ENCODE measurements around the gene TSPAN9. TPM values are rescaled to one million over a fixed set of nuclear protein-coding genes. Genes with fewer than 3 reads are reported as not detected.

Gene TSPAN9
- total RNA-seq, 1 experiment from 2014 or later: 13.4 TPM

DNA sequence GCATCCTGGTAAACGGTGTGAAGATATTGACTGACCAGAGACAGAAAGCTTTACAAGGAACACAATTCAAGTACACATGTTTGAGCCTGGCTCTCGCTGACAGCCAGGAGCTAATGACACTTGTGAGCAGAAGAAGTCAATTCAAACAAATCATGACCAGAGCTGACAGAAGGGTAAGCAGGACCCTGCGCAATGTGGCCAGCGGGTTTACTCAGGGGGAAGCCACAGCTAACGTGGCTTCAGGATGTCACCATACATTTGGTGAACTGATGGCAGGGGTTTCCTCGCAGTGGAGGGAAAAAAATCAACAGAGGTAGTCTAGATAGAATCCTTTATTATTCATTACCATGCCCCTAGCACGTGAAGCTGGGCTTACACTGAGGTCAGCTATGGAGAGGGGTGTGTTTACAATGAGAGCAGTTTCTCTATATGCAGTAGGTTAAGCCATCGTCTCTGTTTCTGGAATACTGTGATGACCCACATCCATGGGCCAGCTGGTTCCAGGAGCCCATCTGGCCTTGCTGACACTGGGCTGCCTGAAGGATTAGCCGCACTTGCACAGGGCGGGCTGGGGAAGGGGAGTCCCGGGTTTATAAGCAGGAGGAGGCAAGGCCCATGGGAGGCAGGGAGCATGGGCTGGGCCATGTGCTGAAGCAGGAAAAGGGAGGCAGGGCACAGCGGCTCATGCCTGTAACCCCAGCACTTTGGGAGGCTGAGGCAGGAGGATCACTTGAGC, 215.7 kb downstream of the TSPAN9 start:
- Mint-ChIP-seq H3K4me1 (ENCODE audit: insufficient read depth, unreplicated experiment) (no peaks in the 10 kb centered on the region), H3K36me3 (ENCODE audit: insufficient read depth, unreplicated experiment) (no peaks in the 10 kb centered on the region), H3K4me3 (ENCODE audit: unreplicated experiment) (no peak overlapping the region), H3K9me3 (ENCODE audit: unreplicated experiment) (no peaks in the 10 kb centered on the region), H3K27ac (ENCODE audit: low read depth, unreplicated experiment) (no peak overlapping the region), H3K27me3 (ENCODE audit: insufficient read depth, unreplicated experiment) (no peaks in the 10 kb centered on the region)
- BruUV-seq (replicated peaks): no TSS peak
- intact Hi-C loops (cut with micrococcal nuclease): no loop called here
- DNase-seq (ENCODE audit: unreplicated experiment): no peak
- ChIA-PET POLR2A (interaction anchor here (1.2 kb wide), 1 partner anchor 23 kb away, joined by 3 read pairs; no protein-coding TSS in a partner anchor), CTCF (interaction anchor here (0.5 to 0.9 kb wide), 3 partner anchors 64 to 484 kb away, joined by 3 to 4 read pairs (median 4); no protein-coding TSS in a partner anchor)
- TF ChIP-seq CTCF (IDR thresholded peaks at IDR 0.05; ENCODE audit: unreplicated experiment): no peak

- CTCF ChIA-PET: no interaction called here
- intact Hi-C loops (cut with micrococcal nuclease): no loop called here
- BruUV-seq (replicated peaks): no TSS peak
Observed at GRCh38 chr12:3293446-3294161, 216.4 kb downstream of the TSPAN9 start.

GRCh38 chr12:3294481-3294911, 217.3 kb downstream of the TSPAN9 start:
- no peak overlapping the region for H3K27ac Mint-ChIP-seq (ENCODE audit: low read depth, unreplicated experiment)
- no peak for TF ChIP-seq CTCF (IDR thresholded peaks at IDR 0.05; ENCODE audit: unreplicated experiment)
- intact Hi-C loops (cut with micrococcal nuclease): no loop called here

More at GRCh38 chr12:3293446-3294161, 216.4 kb downstream of the TSPAN9 start:
- H3K4me1 Mint-ChIP-seq (ENCODE audit: insufficient read depth, unreplicated experiment): no peaks in the 10 kb centered on the region
- no peak overlapping the region for H3K27ac Mint-ChIP-seq (ENCODE audit: low read depth, unreplicated experiment)
- TF ChIP-seq CTCF (IDR thresholded peaks at IDR 0.05; ENCODE audit: unreplicated experiment): no peak
- no peak overlapping the region for H3K4me3 Mint-ChIP-seq (ENCODE audit: unreplicated experiment)
- H3K9me3 Mint-ChIP-seq (ENCODE audit: unreplicated experiment): no peaks in the 10 kb centered on the region
- no peaks in the 10 kb centered on the region for H3K27me3 Mint-ChIP-seq (ENCODE audit: insufficient read depth, unreplicated experiment)
- POLR2A ChIA-PET: no interaction called here
- no peak for DNase-seq (ENCODE audit: unreplicated experiment)
- H3K36me3 Mint-ChIP-seq (ENCODE audit: insufficient read depth, unreplicated experiment): no peaks in the 10 kb centered on the region

DNA sequence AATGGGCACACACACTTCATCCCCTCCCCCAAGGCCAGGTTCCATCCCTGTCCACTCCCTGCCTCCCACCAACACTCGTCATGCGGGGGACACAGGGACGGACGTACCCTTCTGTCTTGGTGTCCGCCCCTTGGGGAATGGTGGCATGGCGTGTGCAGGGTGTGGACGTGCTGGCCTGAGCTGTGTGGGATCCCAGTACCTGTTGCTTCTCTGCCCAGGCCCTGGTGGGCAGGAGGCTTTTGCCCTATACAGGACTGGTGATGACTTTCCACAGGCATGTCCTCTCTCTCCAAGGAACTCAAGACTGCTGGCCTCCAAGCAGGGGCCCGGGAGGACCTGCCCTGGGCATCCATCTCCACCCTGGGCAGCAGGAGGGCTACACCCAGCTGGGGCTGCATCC, 218.0 kb downstream of the TSPAN9 start:
- Mint-ChIP-seq H3K4me3 (ENCODE audit: unreplicated experiment) (no peak overlapping the region), H3K27ac (ENCODE audit: low read depth, unreplicated experiment) (no peak overlapping the region), H3K27me3 (ENCODE audit: insufficient read depth, unreplicated experiment) (no peaks in the 10 kb centered on the region), H3K9me3 (ENCODE audit: unreplicated experiment) (no peaks in the 10 kb centered on the region), H3K36me3 (ENCODE audit: insufficient read depth, unreplicated experiment) (no peaks in the 10 kb centered on the region), H3K4me1 (ENCODE audit: insufficient read depth, unreplicated experiment) (peaks cover 14% of the 10 kb centered on the region)
- BruUV-seq (replicated peaks): no TSS peak
- no peak for TF ChIP-seq CTCF (IDR thresholded peaks at IDR 0.05; ENCODE audit: unreplicated experiment)
- intact Hi-C loops (cut with micrococcal nuclease): no loop called here
- no peak for DNase-seq (ENCODE audit: unreplicated experiment)
- CTCF ChIA-PET: interaction anchor here (0.7 to 10.6 kb wide), 4 partner anchors 20 to 508 kb away, joined by 3 to 188 read pairs (median 4); no protein-coding TSS in a partner anchor
- POLR2A ChIA-PET: no interaction called here

More at GRCh38 chr12:3294481-3294911, 217.3 kb downstream of the TSPAN9 start:
- Mint-ChIP-seq H3K4me1 (ENCODE audit: insufficient read depth, unreplicated experiment) (peaks cover 7% of the 10 kb centered on the region), H3K27me3 (ENCODE audit: insufficient read depth, unreplicated experiment) (no peaks in the 10 kb centered on the region), H3K4me3 (ENCODE audit: unreplicated experiment) (no peak overlapping the region), H3K36me3 (ENCODE audit: insufficient read depth, unreplicated experiment) (no peaks in the 10 kb centered on the region), H3K9me3 (ENCODE audit: unreplicated experiment) (no peaks in the 10 kb centered on the region)
- BruUV-seq (replicated peaks): no TSS peak
- CTCF ChIA-PET: interaction anchor here (1.2 to 10.6 kb wide), 3 partner anchors 19 to 509 kb away, joined by 3 to 188 read pairs (median 4); no protein-coding TSS in a partner anchor
- no peak for DNase-seq (ENCODE audit: unreplicated experiment)
- POLR2A ChIA-PET: interaction anchor here (0.5 to 0.7 kb wide), 2 partner anchors 21 to 220 kb away, joined by 3 read pairs; no protein-coding TSS in a partner anchor

All from MCF 10A (cell line).